ENCODE data around the gene ZBTB20.

ZBTB20 gene

GRCh38 chr3:114351123-114351821 lies 795.8 kb downstream of the ZBTB20 start:
- DNase-seq: no peak

GRCh38 chr3:114350690-114351089 lies 796.4 kb downstream of the ZBTB20 start:
- no peak for DNase-seq

GRCh38 chr3:114350271-114350670 lies 796.8 kb downstream of the ZBTB20 start:
- no peak for DNase-seq

- no peak for DNase-seq
Measured at GRCh38 chr3:114344492-114344891, 802.6 kb downstream of the ZBTB20 start.

- DNase-seq: no peak
Measured at GRCh38 chr3:114338651-114339357, 808.3 kb downstream of the ZBTB20 start.

- no peak for DNase-seq
Measured at GRCh38 chr3:114336857-114337256, 810.2 kb downstream of the ZBTB20 start.

GRCh38 chr3:114336122-114336697 lies 810.9 kb downstream of the ZBTB20 start:
- no peak for DNase-seq

GRCh38 chr3:114333923-114334240 lies 813.2 kb downstream of the ZBTB20 start:
- no peak for DNase-seq

- no peak for DNase-seq
Measured at GRCh38 chr3:114333180-114333922, 813.7 kb downstream of the ZBTB20 start.

GRCh38 chr3:114332342-114333179 lies 814.5 kb downstream of the ZBTB20 start:
- DNase-seq: no peak

GRCh38 chr3:114331710-114332109 lies 815.4 kb downstream of the ZBTB20 start:
- no peak for DNase-seq

GRCh38 chr3:114331007-114331406 lies 816.1 kb downstream of the ZBTB20 start:
- DNase-seq: no peak

- no peak for DNase-seq
Measured at GRCh38 chr3:114329823-114330222, 817.3 kb downstream of the ZBTB20 start.

- DNase-seq: no peak
Measured at GRCh38 chr3:114328345-114328744, 818.7 kb downstream of the ZBTB20 start.

GRCh38 chr3:114327665-114328064 lies 819.4 kb downstream of the ZBTB20 start:
- no peak for DNase-seq

GRCh38 chr3:114323546-114324254 lies 823.4 kb downstream of the ZBTB20 start:
- DNase-seq: no peak

GRCh38 chr3:114320246-114320645 lies 826.8 kb downstream of the ZBTB20 start:
- no peak for DNase-seq

GRCh38 chr3:114319453-114319852 lies 827.6 kb downstream of the ZBTB20 start:
- no peak for DNase-seq

GRCh38 chr3:114318295-114318694 lies 828.8 kb downstream of the ZBTB20 start:
- no peak for DNase-seq

- DNase-seq: no peak
Measured at GRCh38 chr3:114314282-114314681, 832.8 kb downstream of the ZBTB20 start.

GRCh38 chr3:114313426-114313825 lies 833.7 kb downstream of the ZBTB20 start:
- no peak for DNase-seq

GRCh38 chr3:114310695-114311094 lies 836.4 kb downstream of the ZBTB20 start:
- DNase-seq: no peak

Measured in T-helper 9 cell (primary cell).